SH-SY5Y (cell line): ENCODE results near the gene DHDH.

Experiments used
- GATA2 ChIP-seq: IDR thresholded peaks from 2 replicates; pipeline ENCODE4 v1.6.1; 2011; ENCODE audit warnings: mild to moderate bottlenecking, low read depth, low read length
- GATA3 ChIP-seq: IDR thresholded peaks from 2 replicates; pipeline ENCODE4 v1.6.1; 2011; ENCODE audit warnings: low read depth, mild to moderate bottlenecking, low read length, moderate library complexity

- TF ChIP-seq GATA2: no peak
- no peak for TF ChIP-seq GATA3
Observed at GRCh38 chr19:48961673-48962028, 28.2 kb downstream of the DHDH start.
